ENCODE measurements around the gene SSTR4. TPM values are rescaled to one million over a fixed set of nuclear protein-coding genes. Genes with fewer than 3 reads are reported as not detected.
"Not testable (repeated sequence)": the region's sequence is repeated elsewhere in the genome, so short reads cannot be mapped to it uniquely, and the experiment has no call there.

SSTR4 gene, protein sequence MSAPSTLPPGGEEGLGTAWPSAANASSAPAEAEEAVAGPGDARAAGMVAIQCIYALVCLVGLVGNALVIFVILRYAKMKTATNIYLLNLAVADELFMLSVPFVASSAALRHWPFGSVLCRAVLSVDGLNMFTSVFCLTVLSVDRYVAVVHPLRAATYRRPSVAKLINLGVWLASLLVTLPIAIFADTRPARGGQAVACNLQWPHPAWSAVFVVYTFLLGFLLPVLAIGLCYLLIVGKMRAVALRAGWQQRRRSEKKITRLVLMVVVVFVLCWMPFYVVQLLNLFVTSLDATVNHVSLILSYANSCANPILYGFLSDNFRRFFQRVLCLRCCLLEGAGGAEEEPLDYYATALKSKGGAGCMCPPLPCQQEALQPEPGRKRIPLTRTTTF
- total RNA-seq (ENCODE audit: low replicate concordance) = not detected in 2 replicates

DNA sequence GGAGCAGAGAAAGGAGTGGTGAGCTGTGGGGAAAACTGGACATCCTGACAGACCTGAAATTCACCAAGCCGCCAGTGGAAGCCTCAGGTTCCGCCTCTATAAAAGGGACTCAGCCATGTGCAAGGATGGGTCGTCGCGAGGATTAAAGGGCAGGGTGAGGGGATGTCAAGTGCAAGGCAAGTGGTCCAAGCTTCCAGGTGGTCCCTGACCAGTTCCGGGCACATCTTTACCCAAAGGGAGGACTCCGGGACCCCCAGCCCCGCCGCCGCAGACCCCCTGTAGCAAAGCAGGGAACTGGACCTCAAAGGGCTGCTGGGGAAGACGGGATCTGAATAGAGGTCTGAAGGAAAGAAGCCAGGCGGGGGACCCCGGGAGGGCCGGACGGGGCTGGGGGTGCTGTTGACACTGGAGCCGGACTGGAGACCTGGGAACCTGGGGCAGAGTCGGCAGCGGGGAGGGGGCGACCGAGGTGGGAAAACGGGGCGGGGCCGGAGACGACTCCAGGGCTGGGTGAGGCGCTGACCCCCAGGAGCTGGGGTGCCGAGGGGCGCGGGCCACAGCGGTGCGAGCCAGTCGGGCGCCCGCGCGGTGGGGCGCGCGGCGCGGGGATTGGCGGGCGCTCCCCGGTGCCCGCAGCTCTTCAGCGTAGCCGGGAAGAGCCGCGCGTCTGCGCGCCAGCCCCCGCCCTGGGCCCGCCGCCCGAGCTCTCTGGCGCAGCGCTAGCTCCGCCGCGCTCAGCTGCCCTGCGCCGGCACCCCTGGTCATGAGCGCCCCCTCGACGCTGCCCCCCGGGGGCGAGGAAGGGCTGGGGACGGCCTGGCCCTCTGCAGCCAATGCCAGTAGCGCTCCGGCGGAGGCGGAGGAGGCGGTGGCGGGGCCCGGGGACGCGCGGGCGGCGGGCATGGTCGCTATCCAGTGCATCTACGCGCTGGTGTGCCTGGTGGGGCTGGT lies at the start of gene SSTR4:
Gene SSTR4 (plus strand): TSS at position 592 of the 951 bp plus-strand sequence. CDS start 172 bp downstream, at position 764.
- TF ChIP-seq, protein P1, sequence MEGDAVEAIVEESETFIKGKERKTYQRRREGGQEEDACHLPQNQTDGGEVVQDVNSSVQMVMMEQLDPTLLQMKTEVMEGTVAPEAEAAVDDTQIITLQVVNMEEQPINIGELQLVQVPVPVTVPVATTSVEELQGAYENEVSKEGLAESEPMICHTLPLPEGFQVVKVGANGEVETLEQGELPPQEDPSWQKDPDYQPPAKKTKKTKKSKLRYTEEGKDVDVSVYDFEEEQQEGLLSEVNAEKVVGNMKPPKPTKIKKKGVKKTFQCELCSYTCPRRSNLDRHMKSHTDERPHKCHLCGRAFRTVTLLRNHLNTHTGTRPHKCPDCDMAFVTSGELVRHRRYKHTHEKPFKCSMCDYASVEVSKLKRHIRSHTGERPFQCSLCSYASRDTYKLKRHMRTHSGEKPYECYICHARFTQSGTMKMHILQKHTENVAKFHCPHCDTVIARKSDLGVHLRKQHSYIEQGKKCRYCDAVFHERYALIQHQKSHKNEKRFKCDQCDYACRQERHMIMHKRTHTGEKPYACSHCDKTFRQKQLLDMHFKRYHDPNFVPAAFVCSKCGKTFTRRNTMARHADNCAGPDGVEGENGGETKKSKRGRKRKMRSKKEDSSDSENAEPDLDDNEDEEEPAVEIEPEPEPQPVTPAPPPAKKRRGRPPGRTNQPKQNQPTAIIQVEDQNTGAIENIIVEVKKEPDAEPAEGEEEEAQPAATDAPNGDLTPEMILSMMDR (IDR thresholded peaks at IDR 0.05; ENCODE audit: insufficient read depth, low read length) = no peak
- H3K4me3 ChIP-seq (ENCODE audit: low read depth, low read length) = no peak within 1 kb of the TSS
- DNase-seq (ENCODE audit: low read depth) = no peak

DNA sequence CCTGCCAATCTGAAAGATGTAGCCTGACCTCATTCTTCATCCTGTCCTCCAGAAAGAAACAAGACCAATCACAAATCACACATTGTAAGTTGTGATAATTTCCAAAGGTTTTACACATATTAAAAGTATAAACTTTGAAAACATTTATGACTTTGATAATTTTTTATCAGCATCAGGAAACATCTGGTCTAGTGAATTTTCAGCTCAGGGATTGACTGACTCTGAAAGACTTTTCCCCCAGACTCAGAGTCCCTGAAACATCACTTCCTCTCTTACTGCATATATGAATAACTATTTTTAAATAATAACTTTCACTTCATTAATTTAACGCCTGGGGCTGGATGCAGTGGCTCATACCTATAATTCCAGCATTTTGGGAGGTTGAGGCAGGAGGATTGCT lies 48.5 kb upstream of the SSTR4 start:
- TF ChIP-seq, protein P1 (IDR thresholded peaks at IDR 0.05; ENCODE audit: insufficient read depth, low read length) = no peak
- no peak overlapping the region for H3K4me3 ChIP-seq (ENCODE audit: low read depth, low read length)
- no peak for DNase-seq (ENCODE audit: low read depth)

DNA sequence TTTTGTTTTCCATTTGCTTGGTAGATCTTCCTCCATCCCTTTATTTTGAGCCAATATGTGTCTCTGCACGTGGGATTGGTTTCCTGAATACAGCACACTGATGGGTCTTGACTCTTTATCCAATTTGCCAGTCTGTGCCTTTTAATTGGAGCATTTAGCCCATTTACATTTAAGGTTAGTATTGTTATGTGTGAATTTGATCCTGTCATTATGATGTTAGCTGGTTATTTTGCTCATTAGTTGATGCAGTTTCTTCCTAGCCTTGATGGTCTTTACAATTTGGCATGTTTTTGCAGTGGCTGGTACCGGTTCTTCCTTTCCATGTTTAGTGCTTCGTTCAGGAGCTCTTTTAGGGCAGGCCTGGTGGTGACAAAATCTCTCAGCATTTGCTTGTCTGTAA lies 43.7 kb upstream of the SSTR4 start:
- not testable (repeated sequence) for DNase-seq (ENCODE audit: low read depth); H3K4me3 ChIP-seq (ENCODE audit: low read depth, low read length)

DNA sequence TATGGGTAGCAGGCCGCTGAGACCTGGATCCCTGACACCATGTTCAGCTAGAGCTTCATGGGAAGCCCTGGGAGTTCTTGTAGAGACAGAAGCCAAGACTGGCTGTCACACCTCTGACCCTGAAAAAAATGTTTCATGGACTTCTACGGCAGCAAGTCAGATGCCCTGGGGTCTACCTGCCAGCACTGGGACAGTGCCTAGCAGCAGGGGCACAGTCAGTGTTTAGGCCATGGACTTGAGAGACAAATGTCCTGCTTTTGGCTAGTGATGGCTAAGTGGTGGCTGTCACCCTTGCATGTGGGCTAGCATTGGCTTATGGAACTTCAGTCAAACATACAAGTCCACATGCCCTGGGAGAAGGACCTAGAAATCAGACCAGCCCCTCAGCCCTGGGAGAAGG lies 41.3 kb upstream of the SSTR4 start:
- no peak overlapping the region for H3K4me3 ChIP-seq (ENCODE audit: low read depth, low read length)
- TF ChIP-seq, protein P1 (IDR thresholded peaks at IDR 0.05; ENCODE audit: insufficient read depth, low read length) = no peak
- no peak for DNase-seq (ENCODE audit: low read depth)

DNA sequence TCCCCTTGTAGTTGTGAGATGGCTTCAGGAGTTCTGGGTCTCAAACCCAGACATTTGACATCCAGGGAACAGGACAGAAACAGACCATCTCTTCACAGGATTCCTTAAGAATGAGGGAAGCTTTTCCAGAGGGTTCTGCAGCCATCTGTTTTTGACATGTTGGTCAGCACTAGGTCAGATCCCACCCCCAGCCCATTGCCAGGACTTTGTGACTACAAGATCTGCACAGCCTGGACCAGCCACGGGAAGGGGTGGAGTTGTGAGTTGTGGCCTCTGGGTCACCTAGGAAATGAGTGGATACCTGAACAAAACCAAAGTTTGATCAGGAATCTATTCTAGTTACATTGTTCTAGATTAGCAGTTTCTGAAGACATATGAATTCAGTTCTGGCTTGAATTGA lies 39.2 kb upstream of the SSTR4 start:
- no peak for DNase-seq (ENCODE audit: low read depth)
- no peak overlapping the region for H3K4me3 ChIP-seq (ENCODE audit: low read depth, low read length)
- TF ChIP-seq, protein P1 (IDR thresholded peaks at IDR 0.05; ENCODE audit: insufficient read depth, low read length) = no peak

DNA sequence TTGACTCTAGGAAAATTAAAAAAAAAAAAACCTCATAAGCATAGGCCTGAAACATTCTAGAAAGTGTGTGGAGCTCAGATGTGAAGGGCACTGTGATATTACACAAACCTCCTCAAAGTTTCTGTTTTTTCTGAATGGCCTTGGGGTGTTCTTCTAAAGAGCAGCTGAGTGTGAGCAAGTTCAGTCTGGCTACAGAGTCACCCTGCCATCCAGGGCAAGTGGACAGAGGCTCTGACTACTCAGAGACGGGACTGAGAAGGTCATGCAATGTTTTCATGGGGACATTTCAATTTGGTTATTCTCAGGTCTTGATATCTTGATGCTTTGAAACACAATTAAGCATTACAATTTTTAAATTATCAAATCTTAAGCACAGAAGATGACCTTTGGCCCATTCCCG lies 36.6 kb upstream of the SSTR4 start:
- no peak overlapping the region for H3K4me3 ChIP-seq (ENCODE audit: low read depth, low read length)
- TF ChIP-seq, protein P1 (IDR thresholded peaks at IDR 0.05; ENCODE audit: insufficient read depth, low read length) = no peak
- no peak for DNase-seq (ENCODE audit: low read depth)

DNA sequence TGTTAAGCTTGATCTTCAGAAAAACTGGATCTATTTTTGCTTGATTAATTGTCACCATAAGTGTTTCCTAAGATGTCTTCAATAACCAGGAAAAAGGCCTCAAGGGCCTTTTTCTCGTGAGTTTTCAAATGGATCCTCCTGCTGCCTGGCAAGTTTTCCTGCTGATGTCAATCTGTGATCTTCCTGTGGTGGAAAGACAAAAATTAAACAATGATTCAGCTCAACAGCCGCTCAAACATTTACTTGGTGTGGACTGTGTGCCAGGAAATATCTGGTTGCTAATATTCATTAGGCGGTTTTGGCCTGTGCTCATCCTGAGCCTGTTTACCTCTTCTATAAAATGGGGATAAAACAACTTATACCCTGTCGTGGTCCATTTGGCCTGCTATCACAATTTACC lies 35.4 kb upstream of the SSTR4 start:
- H3K4me3 ChIP-seq (ENCODE audit: low read depth, low read length) = no peak overlapping the region
- DNase-seq (ENCODE audit: low read depth) = no peak

More for the DNA sequence above, 35.4 kb upstream of the SSTR4 start:
- TF ChIP-seq, protein P1 (IDR thresholded peaks at IDR 0.05; ENCODE audit: insufficient read depth, low read length) = no peak
